Mucosa of stomach (tissue), 1 donor: ENCODE measurements around the gene ARRDC2.
"Not testable (repeated sequence)": the region's sequence is repeated elsewhere in the genome, so short reads cannot be mapped to it uniquely, and the experiment has no call there.

Experiments
- H3K27me3 ChIP-seq: one replicate; pipeline ENCODE4 v1.7.0; 2013; ENCODE audit warnings: mild to moderate bottlenecking, low read length; ENCODE audit not compliant: control insufficient read depth, insufficient read depth
- H3K36me3 ChIP-seq: one replicate; pipeline ENCODE4 v1.7.0; 2013; ENCODE audit warnings: low read length; ENCODE audit not compliant: control insufficient read depth, insufficient read depth
- H3K4me1 ChIP-seq: one replicate; pipeline ENCODE4 v1.7.0; 2013; ENCODE audit warnings: mild to moderate bottlenecking, low read length; ENCODE audit not compliant: control insufficient read depth, insufficient read depth
- H3K4me3 ChIP-seq: one replicate; pipeline ENCODE4 v1.7.0; 2013; ENCODE audit warnings: low read length
- H3K9ac ChIP-seq: one replicate; pipeline ENCODE4 v1.7.0; 2013; ENCODE audit warnings: mild to moderate bottlenecking, low read length, moderate library complexity
- H3K9me3 ChIP-seq: one replicate; pipeline ENCODE4 v1.7.0; 2013; ENCODE audit warnings: mild to moderate bottlenecking, low read length, moderate library complexity; ENCODE audit not compliant: control insufficient read depth
- donor health status: Pancreatic carcinoma.

Gene ARRDC2

GRCh38 chr19:18029617-18030338 is 21.8 kb downstream of the ARRDC2 start:
- no peak overlapping the region for H3K9ac ChIP-seq

GRCh38 chr19:18031401-18031800 is 23.4 kb downstream of the ARRDC2 start:
- not testable (repeated sequence) for H3K9me3 ChIP-seq, H3K4me3 ChIP-seq, H3K36me3 ChIP-seq, H3K9ac ChIP-seq, H3K4me1 ChIP-seq, H3K27me3 ChIP-seq

More at GRCh38 chr19:18029617-18030338, 21.8 kb downstream of the ARRDC2 start:
- Histone ChIP-seq H3K4me3 (no peak overlapping the region), H3K9me3 (no peaks in the 10 kb centered on the region), H3K4me1 (peaks cover 9% of the 10 kb centered on the region), H3K27me3 (no peaks in the 10 kb centered on the region), H3K36me3 (no peaks in the 10 kb centered on the region)

- H3K4me1 ChIP-seq, H3K36me3 ChIP-seq, H3K27me3 ChIP-seq, H3K9me3 ChIP-seq, H3K4me3 ChIP-seq, H3K9ac ChIP-seq: not testable (repeated sequence)
Observed at GRCh38 chr19:18032102-18032501, 24.1 kb downstream of the ARRDC2 start.

GRCh38 chr19:18041054-18041453 is 33.1 kb downstream of the ARRDC2 start:
- no peaks in the 10 kb centered on the region for H3K9me3 ChIP-seq
- H3K27me3 ChIP-seq, result no peaks in the 10 kb centered on the region

GRCh38 chr19:18043676-18044075 is 35.7 kb downstream of the ARRDC2 start:
- H3K36me3 ChIP-seq, result no peaks in the 10 kb centered on the region
- H3K4me3 ChIP-seq, result no peak overlapping the region
- H3K9ac ChIP-seq, result no peak overlapping the region
- no peaks in the 10 kb centered on the region for H3K9me3 ChIP-seq
- no peaks in the 10 kb centered on the region for H3K27me3 ChIP-seq
- peaks cover 15% of the 10 kb centered on the region for H3K4me1 ChIP-seq

More at GRCh38 chr19:18041054-18041453, 33.1 kb downstream of the ARRDC2 start:
- Histone ChIP-seq H3K9ac (no peak overlapping the region), H3K36me3 (no peaks in the 10 kb centered on the region), H3K4me1 (peaks cover 10% of the 10 kb centered on the region), H3K4me3 (no peak overlapping the region)

GRCh38 chr19:18044825-18045304 is 36.9 kb downstream of the ARRDC2 start:
- Histone ChIP-seq H3K9me3 (no peaks in the 10 kb centered on the region), H3K36me3 (no peaks in the 10 kb centered on the region), H3K4me3 (no peak overlapping the region), H3K9ac (peak overlapping the region; percentile 60), H3K27me3 (no peaks in the 10 kb centered on the region), H3K4me1 (peaks cover 24% of the 10 kb centered on the region)

GRCh38 chr19:18045307-18046050 is 37.5 kb downstream of the ARRDC2 start:
- no peaks in the 10 kb centered on the region for H3K36me3 ChIP-seq
- H3K4me3 ChIP-seq, result no peak overlapping the region
- H3K4me1 ChIP-seq, result peaks cover 24% of the 10 kb centered on the region
- no peaks in the 10 kb centered on the region for H3K27me3 ChIP-seq
- no peaks in the 10 kb centered on the region for H3K9me3 ChIP-seq
- H3K9ac ChIP-seq, result peak overlapping the region; percentile 60

- H3K27me3 ChIP-seq, result no peaks in the 10 kb centered on the region
- H3K36me3 ChIP-seq, result no peaks in the 10 kb centered on the region
- H3K4me1 ChIP-seq, result peaks cover 25% of the 10 kb centered on the region
- H3K9ac ChIP-seq, result no peak overlapping the region
- no peaks in the 10 kb centered on the region for H3K9me3 ChIP-seq
- H3K4me3 ChIP-seq, result no peak overlapping the region
Observed at GRCh38 chr19:18046059-18046718, 38.2 kb downstream of the ARRDC2 start.

- peaks cover 34% of the 10 kb centered on the region for H3K4me1 ChIP-seq
- no peaks in the 10 kb centered on the region for H3K9me3 ChIP-seq
- no peak overlapping the region for H3K9ac ChIP-seq
- H3K27me3 ChIP-seq, result peaks cover 4% of the 10 kb centered on the region
- H3K36me3 ChIP-seq, result no peaks in the 10 kb centered on the region
- H3K4me3 ChIP-seq, result no peak overlapping the region
Observed at GRCh38 chr19:18049385-18049784, 41.4 kb downstream of the ARRDC2 start.

- peaks cover 4% of the 10 kb centered on the region for H3K27me3 ChIP-seq
- no peaks in the 10 kb centered on the region for H3K9me3 ChIP-seq
- H3K36me3 ChIP-seq, result no peaks in the 10 kb centered on the region
- H3K9ac ChIP-seq, result peak overlapping the region; percentile 15
- no peak overlapping the region for H3K4me3 ChIP-seq
- H3K4me1 ChIP-seq, result peaks cover 23% of the 10 kb centered on the region
Observed at GRCh38 chr19:18051887-18052286, 43.9 kb downstream of the ARRDC2 start.

- peaks cover 4% of the 10 kb centered on the region for H3K27me3 ChIP-seq
- no peak overlapping the region for H3K9ac ChIP-seq
- H3K36me3 ChIP-seq, result no peaks in the 10 kb centered on the region
- no peaks in the 10 kb centered on the region for H3K9me3 ChIP-seq
- H3K4me1 ChIP-seq, result peaks cover 29% of the 10 kb centered on the region
- no peak overlapping the region for H3K4me3 ChIP-seq
Observed at GRCh38 chr19:18053576-18054219, 45.7 kb downstream of the ARRDC2 start.
